Tibial nerve (tissue), 4 donors: ENCODE measurements around the gene NLRP6. TPM values are rescaled to one million over a fixed set of nuclear protein-coding genes. Genes with fewer than 3 reads are reported as not detected.

Experiments
- DNase-seq, 2 donors: peaks; one replicate each; pipeline ENCODE4 v3.0.0-alpha.2; 2019; ENCODE audit warnings: low spot score in 2 of 2
- H3K27ac ChIP-seq, 4 donors: fragments of 200-600 bp; sonication (generic) in 3 of 4; one replicate each; pipeline ENCODE4 v1.5.1; 2017 to 2019; ENCODE audit warnings: mild to moderate bottlenecking in 1 of 4
- H3K27me3 ChIP-seq, 2 donors: fragments of 200-600 bp; sonication (generic) in 1 of 2; one replicate each; pipeline versions ENCODE4 v1.5.1 to v1.6.0; 2017 to 2019
- H3K36me3 ChIP-seq, 3 donors: fragments of 200-600 bp; sonication (generic); one replicate each; pipeline ENCODE4 v1.5.1; 2018 to 2019
- H3K4me1 ChIP-seq, 4 donors: fragments of 200-600 bp; sonication (generic) in 3 of 4; one replicate each; pipeline ENCODE4 v1.5.1; 2017 to 2019
- H3K4me3 ChIP-seq, 4 donors: fragments of 200-600 bp; sonication (generic) in 3 of 4; one replicate each; pipeline ENCODE4 v1.5.1; 2017 to 2019; ENCODE audit warnings: mild to moderate bottlenecking in 1 of 4, moderate library complexity in 1 of 4
- H3K9me3 ChIP-seq, 4 donors: fragments of 200-600 bp; sonication (generic) in 3 of 4; one replicate each; pipeline ENCODE4 v1.5.1; 2017 to 2019
- EP300 ChIP-seq, 2 donors: sonication (generic); formaldehyde crosslinking; IDR thresholded peaks; one replicate each; pipeline ENCODE4 v1.6.1; 2017; ENCODE audit warnings: antibody characterized with exemption in 2 of 2, mild to moderate bottlenecking in 1 of 2
- POLR2A ChIP-seq, 2 donors: fragments of 450-650 bp; IDR thresholded peaks; one replicate each; pipeline ENCODE4 v1.6.1; 2017; ENCODE audit warnings: antibody characterized with exemption in 2 of 2, mild to moderate bottlenecking in 2 of 2, moderate library complexity in 2 of 2
- WGBS, 2 donors: methylation state at CpG; one replicate each; pipeline ENCODE4 v1.1.5; 2018; 5-methylcytosine and 5-hydroxymethylcytosine counted together
- total RNA-seq, 4 donors: library from RNA; depleted of rRNA; stranded (reverse); fragments of >200 nt; gene quantifications; one replicate each; pipeline ENCODE4 v1.1.0, GENCODE V29; 2016
- TF ChIP-seq, protein P1 (sequence below), 5 experiments: fragments of 200-600 bp in 3 of 5; fragments of 450-650 bp in 2 of 5; sonication (generic) in 3 of 5; IDR thresholded peaks; one replicate each; pipeline ENCODE4 v1.5.1; 2016 to 2019; ENCODE audit warnings: antibody characterized with exemption in 5 of 5, mild to moderate bottlenecking in 3 of 5, moderate library complexity in 2 of 5

The NLRP6 gene
- total RNA-seq, 4 donors from 2014 or later, result 1.0 to 3.3 (median 1.7) TPM

DNA sequence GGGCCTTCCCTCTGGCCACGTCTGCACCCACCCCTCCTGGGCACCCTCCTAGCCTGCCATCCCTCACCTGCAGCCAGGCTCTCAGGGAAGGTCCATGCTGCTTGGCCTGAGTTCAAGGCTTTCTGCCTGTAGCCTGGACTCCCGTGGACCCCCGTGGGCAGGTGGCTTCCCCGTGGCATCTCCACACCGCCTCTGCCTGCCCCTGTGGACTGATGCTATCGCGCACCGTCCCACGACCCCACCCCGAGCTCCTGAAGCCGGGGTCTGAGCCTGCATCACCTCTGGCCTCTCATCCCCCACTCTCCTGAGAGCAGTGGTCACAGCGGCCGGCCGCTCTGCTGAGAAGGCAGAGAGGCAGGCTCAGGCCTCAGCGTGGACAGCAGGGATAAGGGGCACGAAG is 16.6 kb downstream of the NLRP6 start:
- no peak for TF ChIP-seq EP300 (IDR thresholded peaks at IDR 0.05)
- TF ChIP-seq, protein P1, sequence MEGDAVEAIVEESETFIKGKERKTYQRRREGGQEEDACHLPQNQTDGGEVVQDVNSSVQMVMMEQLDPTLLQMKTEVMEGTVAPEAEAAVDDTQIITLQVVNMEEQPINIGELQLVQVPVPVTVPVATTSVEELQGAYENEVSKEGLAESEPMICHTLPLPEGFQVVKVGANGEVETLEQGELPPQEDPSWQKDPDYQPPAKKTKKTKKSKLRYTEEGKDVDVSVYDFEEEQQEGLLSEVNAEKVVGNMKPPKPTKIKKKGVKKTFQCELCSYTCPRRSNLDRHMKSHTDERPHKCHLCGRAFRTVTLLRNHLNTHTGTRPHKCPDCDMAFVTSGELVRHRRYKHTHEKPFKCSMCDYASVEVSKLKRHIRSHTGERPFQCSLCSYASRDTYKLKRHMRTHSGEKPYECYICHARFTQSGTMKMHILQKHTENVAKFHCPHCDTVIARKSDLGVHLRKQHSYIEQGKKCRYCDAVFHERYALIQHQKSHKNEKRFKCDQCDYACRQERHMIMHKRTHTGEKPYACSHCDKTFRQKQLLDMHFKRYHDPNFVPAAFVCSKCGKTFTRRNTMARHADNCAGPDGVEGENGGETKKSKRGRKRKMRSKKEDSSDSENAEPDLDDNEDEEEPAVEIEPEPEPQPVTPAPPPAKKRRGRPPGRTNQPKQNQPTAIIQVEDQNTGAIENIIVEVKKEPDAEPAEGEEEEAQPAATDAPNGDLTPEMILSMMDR (IDR thresholded peaks at IDR 0.05), result no peak
- TF ChIP-seq POLR2A (IDR thresholded peaks at IDR 0.05), result no peak
- Histone ChIP-seq H3K27ac (no peak overlapping the region), H3K4me3 (no peak overlapping the region), H3K27me3 (peaks cover 0 to 13% of the 10 kb centered on the region in 2 donors), H3K9me3 (no peaks in the 10 kb centered on the region), H3K36me3 (peaks cover 0 to 49% (median 0%) of the 10 kb centered on the region in 3 donors), H3K4me1 (peaks cover 0 to 37% (median 9%) of the 10 kb centered on the region in 4 donors)
- 89 to 91% methylated on average over 16 of the region's 16 CpGs for WGBS, 2 donors
- DNase-seq, result no peak

DNA sequence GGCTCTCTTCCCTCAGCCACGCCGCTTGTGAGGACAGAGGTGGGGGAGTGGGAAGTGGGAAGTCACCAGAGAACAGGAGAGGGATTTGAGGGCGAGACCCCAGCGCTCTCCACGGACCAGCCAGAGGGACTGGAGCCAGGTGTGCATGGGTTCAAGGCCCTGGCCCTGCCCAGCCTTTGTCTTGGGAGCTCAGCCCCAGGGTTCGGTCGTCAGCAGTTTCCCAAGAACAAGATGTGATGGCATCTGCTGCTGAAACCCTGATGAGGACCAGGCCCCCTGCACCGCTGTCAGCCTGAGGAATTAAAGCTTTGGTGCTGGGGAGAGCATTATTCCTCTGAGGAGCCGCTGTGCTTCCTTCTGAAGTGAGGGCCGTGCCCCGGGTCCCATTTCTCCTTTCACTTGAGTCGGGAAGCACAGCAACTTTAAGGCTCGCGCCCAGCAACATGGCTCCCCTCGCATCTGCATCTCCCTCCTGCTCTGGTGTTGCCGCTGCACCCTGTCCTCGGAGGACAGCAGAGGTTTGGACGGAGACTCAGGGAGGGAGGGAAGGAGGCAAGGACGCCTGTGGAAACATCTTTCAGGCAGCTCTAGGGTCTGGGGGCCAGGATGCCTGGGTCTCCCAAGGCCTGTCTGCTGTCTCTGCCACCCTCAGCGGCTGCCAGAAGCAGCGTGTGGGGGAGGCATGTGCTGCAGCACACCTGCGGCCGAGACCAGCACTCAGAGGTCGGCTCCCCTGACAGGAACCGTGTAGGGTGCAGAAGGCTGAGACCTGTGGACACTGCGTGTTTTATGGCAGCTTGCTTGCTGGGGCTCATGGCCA is 17.4 kb downstream of the NLRP6 start:
- no peak overlapping the region for H3K4me3 ChIP-seq
- H3K27ac ChIP-seq, result no peak overlapping the region
- peaks cover 0 to 49% (median 0%) of the 10 kb centered on the region in 3 donors for H3K36me3 ChIP-seq
- 75 to 84% methylated on average over 26 of the region's 26 CpGs for WGBS, 2 donors
- DNase-seq, result no peak
- TF ChIP-seq, protein P1 (IDR thresholded peaks at IDR 0.05), result no peak
- TF ChIP-seq POLR2A (IDR thresholded peaks at IDR 0.05) (no peak), EP300 (IDR thresholded peaks at IDR 0.05) (no peak)
- peaks cover 0 to 20% of the 10 kb centered on the region in 2 donors for H3K27me3 ChIP-seq
- no peaks in the 10 kb centered on the region for H3K9me3 ChIP-seq
- H3K4me1 ChIP-seq, result peaks cover 0 to 40% (median 6%) of the 10 kb centered on the region in 4 donors

DNA sequence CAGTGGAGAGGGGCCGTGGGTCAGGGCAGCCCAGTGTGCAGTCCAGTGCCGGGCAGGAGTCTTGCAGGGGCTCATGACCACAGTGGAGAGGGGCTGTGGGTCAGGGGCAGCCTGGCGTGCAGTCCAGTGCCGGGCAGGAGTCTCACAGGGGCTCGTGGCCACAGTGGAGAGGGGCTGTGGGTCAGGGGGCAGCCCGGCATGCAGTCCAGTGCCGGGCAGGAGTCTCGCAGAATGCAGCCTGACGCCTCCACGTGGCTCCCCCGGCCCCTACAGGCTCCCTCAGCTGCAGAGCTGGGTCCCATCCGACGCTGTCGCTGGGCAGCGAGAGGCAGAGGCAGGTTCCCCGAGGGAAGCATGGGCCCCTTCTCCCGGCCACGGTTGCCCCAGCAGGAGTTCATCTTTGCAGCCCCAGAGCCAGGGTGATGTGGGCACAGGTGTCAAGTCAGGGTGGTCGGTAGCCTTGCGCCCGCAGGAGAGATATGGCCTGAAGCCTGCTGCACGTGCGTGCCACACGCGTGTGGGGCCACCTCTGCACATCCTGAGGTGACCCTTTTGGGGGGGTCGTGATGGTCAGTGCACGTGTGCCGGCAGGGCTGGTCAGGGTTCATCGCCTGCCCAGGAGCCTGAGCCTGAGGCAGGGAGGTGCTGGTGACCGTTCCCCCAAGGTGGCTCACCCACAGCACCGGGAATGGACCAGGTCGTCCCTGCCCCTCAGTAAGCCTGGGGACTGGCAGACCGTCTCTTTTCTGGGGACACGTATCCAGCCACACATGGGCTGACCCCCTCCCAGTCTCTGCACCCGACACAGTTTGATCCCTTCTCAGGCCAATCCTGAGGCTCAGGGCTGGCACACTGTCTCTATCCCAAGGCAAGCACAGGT is 18.2 kb downstream of the NLRP6 start:
- Histone ChIP-seq H3K36me3 (peaks cover 0 to 47% (median 0%) of the 10 kb centered on the region in 3 donors), H3K4me1 (peaks cover 0 to 40% (median 6%) of the 10 kb centered on the region in 4 donors), H3K27me3 (peaks cover 0 to 24% of the 10 kb centered on the region in 2 donors), H3K9me3 (no peaks in the 10 kb centered on the region), H3K27ac (peak overlapping the region in 3 of 4 donors; percentile 73 to 83 (median 76)), H3K4me3 (no peak overlapping the region)
- no peak for DNase-seq
- TF ChIP-seq EP300 (IDR thresholded peaks at IDR 0.05), result no peak
- no peak for TF ChIP-seq POLR2A (IDR thresholded peaks at IDR 0.05)
- TF ChIP-seq, protein P1 (IDR thresholded peaks at IDR 0.05), result no peak
- 60 to 76% methylated on average over 22 to 31 of the region's 35 CpGs for WGBS, 2 donors

DNA sequence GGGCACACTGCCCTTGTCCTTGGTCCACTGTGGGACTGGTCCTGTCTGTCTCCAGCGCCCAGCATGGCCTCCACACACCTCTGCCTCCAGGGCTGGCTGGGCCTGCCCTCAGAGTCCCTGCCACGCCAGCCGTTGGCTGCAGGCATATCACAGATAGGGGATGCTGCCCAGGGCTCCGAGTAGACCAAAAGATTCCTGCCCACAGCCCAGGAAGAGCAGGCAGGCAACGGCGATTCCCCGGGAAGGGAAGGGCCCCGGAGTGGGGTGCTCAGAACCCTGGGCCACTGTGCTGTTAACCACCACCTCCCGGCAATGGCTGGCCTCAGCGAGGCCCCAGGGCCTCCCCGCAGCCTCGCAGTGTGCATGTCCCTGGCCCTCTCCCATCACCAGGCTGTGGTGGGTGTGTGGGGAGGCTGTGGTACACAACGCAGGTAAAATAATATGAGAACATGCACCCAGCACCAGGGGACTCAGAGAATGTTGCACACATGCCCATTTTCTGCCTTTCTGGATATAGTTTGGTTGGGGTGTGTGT is 18.9 kb downstream of the NLRP6 start:
- no peak for DNase-seq
- Histone ChIP-seq H3K27ac (peak overlapping the region in 3 of 4 donors; percentile 73 to 83 (median 76)), H3K27me3 (peaks cover 0 to 24% of the 10 kb centered on the region in 2 donors), H3K9me3 (no peaks in the 10 kb centered on the region), H3K4me1 (peaks cover 0 to 40% (median 6%) of the 10 kb centered on the region in 4 donors), H3K4me3 (no peak overlapping the region), H3K36me3 (peaks cover 0 to 39% (median 0%) of the 10 kb centered on the region in 3 donors)
- 59 to 63% methylated on average over 11 to 12 of the region's 13 CpGs for WGBS, 2 donors
- no peak for TF ChIP-seq POLR2A (IDR thresholded peaks at IDR 0.05)
- no peak for TF ChIP-seq EP300 (IDR thresholded peaks at IDR 0.05)
- TF ChIP-seq, protein P1 (IDR thresholded peaks at IDR 0.05), result no peak
